GM19455 (cell line): ENCODE data around the gene NRL.
"Not testable (repeated sequence)": the region's sequence is repeated elsewhere in the genome, so short reads cannot be mapped to it uniquely, and the experiment has no call there.

Source experiments
- ATAC-seq: cut with Tn5 transposase; IDR thresholded peaks from one replicate; pipeline ENCODE4 v1.9.1; 2021; ENCODE audit not compliant: unreplicated experiment

The NRL gene

DNA sequence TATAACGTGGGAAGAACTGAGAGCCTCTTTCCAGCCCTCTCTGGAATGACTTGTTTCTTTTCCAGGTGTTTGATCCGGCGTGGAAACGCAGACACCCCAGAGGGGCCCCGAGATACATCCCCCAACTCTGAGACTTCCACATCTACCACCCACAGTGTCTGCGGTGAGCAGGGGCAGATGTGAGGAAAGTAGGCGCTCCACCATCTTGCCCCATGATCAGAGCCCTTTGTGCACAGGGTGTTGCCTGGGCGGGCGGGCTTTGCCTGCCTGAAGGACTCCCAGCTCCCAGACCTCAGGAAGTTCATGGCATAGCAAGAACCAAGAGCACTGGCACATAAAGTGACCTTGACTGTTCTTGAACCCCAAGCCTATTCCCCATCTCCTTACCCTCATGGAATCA lies 60.1 kb downstream of the NRL start:
- ATAC-seq, result no peak

- ATAC-seq, result no peak
Measured at GRCh38 chr14:24054324-24054641, 60.5 kb downstream of the NRL start.

DNA sequence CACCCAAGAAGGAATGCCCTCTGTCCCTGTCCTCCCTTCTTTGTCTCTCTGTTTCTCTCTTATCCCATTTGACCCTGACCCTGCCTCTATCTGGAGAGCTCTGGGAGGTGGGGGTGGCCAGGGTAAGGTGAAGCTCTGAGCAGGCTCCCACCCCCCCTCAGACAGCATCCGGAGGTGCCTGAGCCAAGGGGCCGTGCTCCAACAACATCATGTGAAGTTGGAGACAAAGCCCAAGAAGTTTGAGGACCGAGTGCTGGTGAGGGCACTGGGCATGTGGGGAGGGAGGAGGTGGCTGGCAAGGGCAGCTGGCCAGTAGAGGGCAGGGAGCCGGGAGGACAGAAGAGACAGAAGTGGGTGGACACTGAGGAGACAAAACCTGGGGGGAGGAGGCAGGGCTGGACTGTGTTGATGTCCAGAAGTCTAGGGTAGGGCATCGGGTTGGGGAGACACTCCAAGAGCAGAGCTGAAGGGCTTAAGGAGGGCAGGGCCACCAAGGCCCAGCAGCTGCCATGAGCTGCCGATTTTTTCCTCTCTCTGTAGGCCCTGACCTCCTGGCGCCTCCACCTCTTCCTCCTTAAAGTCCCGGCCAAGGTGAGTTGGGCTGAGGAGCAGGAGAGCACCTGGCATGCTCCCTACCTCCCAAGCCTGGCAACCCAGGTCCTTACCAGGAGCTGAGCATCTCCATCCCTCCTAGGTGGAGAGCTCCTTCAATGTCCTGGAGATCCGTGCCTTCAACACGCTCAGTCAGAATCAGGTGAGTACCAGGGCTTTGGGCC lies 61.0 kb downstream of the NRL start:
- ATAC-seq, result no peak

GRCh38 chr14:24052656-24053547 lies 61.8 kb downstream of the NRL start:
- ATAC-seq, result no peak

DNA sequence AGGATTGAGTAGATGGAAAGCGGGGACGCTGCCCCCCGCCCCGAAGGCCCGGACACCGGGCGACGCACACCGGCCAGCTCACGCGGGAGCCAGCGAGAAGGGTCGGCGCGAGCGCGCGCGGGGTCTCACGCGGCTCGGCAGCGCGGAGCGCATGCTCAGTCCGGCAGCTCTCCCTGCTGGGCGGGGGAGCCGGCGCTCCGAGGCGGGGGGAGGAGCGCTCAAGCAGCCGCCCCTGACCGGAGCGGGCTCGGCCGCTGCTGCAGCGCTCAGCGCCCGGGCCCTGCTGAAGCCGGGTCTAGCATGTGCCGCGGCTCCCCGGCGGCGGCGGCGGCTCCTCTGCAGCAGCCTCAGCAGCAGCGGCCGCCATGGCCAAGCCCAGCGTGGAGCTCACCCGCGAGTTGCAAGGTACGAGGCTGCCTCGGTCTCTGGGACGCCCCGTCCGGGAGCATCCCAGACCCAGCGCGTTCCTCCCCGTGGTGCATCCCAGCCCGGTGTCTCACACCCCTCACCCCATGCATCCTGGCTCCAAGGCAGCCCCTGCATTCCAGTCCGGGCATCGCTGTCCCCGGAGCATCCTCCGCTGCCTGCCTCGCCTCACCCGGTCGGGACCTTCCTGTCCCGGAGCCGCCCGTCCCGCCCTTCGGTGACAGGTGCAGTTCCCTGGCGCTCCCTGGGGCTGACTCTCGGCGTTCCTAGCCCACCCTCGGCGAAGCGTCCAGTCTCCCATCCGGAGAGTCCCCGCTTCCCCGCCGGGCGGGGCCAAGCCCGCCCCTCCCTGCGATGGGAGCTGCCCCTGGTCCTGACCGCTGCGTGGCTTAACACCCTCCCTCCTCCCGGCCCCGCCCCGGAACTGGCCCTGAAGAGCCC lies 62.7 kb downstream of the NRL start, which contains the start of gene CARMIL3:
TSS of gene CARMIL3 (plus strand) at position 221 of the 867 bp plus-strand sequence. CDS start at position 366, 145 bp downstream.
- ATAC-seq, result peak; percentile 79

GRCh38 chr14:24051176-24051788 lies 63.5 kb downstream of the NRL start:
- ATAC-seq, result peak; percentile 25

GRCh38 chr14:24050753-24051152 lies 64.0 kb downstream of the NRL start:
- ATAC-seq, result not testable (repeated sequence)

DNA sequence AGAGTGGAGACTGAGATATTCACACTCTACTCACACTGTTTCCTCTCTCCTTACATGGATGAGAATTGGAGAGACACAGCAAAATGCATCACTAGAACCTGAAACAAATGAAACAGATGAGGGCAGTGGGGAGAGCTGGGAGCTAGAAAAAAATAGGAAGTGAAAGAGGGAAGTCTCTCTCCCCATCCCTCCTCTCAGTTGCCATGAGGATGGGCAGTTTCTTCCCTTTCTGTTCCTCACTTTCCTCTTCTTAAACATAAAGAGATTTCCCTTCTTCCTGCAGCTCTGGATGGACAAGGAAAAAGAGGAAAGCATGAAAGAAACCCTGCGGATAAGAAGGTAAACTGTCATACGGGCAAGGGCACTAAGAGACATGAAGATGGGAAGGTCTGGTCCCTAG lies 65.7 kb downstream of the NRL start:
- ATAC-seq, result not testable (repeated sequence)

DNA sequence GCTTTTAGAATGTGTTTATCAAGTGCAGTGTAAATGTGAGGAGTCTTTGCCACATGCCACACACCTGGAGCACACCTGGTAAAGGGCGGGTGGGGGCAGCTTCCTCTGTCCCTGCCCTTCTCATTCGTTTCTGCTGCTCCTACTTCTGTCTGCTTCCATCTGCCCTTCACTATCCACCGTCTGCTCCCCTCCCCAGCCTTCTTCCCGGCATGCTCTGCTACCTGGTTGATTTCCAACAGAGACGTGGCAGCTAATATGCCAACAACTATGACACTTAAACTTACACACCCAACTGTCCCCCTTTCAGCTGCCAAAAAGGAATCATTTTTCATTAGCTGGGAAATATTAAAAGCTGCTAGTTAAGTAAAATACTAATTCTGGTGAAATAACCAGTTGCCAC lies 72.0 kb downstream of the NRL start:
- no peak for ATAC-seq

GRCh38 chr14:24040692-24041091 lies 74.1 kb downstream of the NRL start:
- ATAC-seq, result no peak

- no peak for ATAC-seq
Measured at GRCh38 chr14:24038686-24039085, 76.1 kb downstream of the NRL start.

DNA sequence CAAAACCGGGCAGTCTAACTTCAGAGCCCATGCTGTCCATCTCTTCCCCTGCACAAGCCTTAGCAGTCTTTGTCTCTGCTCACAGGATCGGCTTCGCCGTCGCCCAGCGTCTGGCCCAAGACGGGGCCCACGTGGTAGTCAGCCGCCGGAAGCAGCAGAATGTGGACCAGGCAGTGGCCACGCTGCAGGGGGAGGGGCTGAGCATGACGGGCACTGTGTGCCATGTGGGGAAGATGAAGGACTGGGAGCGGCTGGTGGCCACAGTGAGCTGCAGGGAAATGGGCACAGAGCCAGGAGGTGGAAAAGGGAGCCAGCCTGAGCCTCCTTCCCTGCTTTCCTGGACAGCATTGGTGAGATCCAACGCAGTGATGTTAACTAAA lies 77.1 kb downstream of the NRL start:
- ATAC-seq, result no peak

DNA sequence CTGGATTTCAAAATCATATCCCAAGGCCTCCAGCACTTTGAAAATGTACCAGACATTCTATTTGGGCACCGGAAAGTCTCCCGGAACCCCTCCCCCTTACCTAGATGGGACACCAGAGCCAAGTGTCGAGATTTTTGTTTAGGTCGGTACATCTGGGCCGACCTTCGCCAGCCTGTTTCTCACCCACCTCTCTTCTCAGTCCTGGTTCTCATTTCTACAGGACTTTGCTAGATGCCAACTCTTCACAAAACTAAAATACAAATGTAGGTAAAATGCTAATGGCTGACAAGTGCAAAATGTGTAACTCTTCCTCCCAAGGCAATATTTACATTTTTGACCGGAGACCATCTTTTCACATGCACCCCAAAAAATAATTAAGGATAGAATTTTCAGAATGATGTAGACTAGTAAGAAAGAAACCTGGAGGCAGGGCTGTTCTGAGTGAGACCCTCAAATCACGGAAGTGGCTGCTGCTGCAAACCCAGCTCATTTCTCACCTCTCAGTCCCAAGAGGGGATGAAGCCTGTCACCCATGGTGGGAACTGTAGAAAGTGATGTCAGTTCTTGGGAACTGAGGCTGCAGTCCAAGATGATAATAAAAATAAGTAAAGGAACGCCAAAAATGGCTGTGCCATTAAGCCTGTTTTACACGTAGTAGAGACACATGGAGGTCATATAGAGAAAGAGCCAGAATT lies 77.6 kb downstream of the NRL start:
- not testable (repeated sequence) for ATAC-seq

GRCh38 chr14:24036169-24036962 lies 78.4 kb downstream of the NRL start:
- peak; percentile 67 for ATAC-seq

DNA sequence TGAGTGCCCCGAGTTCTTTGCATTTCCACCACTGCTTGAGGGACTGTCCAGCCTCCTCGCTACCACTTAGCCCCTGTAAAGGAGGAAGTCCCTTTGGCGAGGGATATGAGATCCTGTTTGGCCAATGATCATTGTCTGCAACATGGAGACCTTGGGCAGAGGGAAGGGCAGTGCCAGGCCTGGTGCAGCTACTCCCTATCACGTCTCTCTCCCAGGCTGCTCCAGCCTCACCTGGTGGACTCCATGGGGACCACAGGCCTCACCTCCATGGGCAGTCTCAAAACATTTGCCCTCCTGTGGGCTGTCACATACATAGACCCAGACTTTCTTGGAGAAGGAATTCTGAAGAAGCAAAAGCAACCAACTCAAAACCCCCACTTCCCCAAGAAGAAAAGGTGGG lies 79.0 kb downstream of the NRL start:
- ATAC-seq, result not testable (repeated sequence)

- no peak for ATAC-seq
Measured at GRCh38 chr14:24032727-24033418, 81.9 kb downstream of the NRL start.

- ATAC-seq, result not testable (repeated sequence)
Measured at GRCh38 chr14:24031331-24031730, 83.4 kb downstream of the NRL start.

DNA sequence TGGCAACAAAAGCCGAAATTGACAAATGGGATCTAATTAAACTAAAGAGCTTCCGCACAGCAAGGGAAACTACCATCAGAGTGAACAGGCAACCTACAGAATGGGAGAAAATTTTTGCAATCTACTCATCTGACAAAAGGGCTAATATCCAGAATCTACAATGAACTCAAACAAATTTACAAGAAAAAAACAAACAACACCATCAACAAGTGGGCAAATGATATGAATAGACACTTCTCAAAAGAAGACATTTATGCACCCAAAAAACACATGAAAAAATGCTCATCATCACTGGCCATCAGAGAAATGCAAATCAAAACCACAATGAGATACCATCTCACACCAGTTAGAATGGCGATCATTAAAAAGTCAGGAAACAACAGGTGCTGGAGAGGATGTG lies 85.1 kb downstream of the NRL start:
- ATAC-seq, result not testable (repeated sequence)
